ENCODE data around the gene TMEM158. TPM values are rescaled to one million over a fixed set of nuclear protein-coding genes. Genes with fewer than 3 reads are reported as not detected.

Gene TMEM158
- total and polyA plus RNA-seq, 2 donors from 2014 or later: 3.1 to 5.1 TPM

DNA sequence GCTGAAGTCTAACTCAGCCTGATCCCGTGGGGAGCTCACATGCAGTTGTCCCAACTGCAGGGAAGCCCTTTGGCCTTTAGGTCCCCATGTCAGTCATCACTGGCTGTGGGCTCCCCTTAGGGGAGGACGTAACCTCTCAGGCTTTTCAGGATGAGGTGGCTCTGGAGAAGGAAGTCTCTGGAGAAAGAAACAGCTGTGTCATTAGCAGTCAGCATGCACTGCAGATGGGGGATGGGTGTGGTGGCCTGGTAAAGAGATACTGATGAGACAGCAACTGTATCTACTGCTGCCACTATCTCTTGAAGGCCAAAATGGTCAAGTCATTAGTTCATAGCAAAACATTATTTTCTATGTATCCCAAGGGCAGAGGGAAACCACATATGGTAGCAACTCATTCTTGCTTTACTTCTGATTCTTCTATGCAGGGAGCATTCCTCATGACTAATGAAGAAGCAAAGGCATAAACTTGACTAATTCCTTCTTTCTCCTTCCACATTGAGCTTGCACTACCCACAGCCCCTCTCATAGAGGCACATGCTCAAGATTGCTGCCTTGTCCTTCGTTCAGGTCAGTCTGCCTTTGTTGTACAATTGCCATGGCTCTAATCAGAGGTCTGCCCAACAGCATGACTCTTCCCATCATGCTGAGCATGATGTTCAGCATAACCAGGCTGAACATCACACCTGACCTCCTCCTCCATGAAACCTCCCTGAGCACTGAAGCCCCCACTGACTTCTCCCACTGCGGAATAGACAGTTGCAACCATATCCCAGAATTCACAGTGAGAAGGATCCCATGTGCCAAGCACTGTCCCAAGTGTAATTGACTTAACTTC, 47.8 kb upstream of the TMEM158 start:
- intact Hi-C loops (cut with DNase I): no loop called here
- no peak for FAIRE-seq
- TF ChIP-seq, protein P1, sequence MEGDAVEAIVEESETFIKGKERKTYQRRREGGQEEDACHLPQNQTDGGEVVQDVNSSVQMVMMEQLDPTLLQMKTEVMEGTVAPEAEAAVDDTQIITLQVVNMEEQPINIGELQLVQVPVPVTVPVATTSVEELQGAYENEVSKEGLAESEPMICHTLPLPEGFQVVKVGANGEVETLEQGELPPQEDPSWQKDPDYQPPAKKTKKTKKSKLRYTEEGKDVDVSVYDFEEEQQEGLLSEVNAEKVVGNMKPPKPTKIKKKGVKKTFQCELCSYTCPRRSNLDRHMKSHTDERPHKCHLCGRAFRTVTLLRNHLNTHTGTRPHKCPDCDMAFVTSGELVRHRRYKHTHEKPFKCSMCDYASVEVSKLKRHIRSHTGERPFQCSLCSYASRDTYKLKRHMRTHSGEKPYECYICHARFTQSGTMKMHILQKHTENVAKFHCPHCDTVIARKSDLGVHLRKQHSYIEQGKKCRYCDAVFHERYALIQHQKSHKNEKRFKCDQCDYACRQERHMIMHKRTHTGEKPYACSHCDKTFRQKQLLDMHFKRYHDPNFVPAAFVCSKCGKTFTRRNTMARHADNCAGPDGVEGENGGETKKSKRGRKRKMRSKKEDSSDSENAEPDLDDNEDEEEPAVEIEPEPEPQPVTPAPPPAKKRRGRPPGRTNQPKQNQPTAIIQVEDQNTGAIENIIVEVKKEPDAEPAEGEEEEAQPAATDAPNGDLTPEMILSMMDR (IDR thresholded peaks at IDR 0.05; ENCODE audit: borderline replicate concordance, extremely low read depth, insufficient read depth): no peak

DNA sequence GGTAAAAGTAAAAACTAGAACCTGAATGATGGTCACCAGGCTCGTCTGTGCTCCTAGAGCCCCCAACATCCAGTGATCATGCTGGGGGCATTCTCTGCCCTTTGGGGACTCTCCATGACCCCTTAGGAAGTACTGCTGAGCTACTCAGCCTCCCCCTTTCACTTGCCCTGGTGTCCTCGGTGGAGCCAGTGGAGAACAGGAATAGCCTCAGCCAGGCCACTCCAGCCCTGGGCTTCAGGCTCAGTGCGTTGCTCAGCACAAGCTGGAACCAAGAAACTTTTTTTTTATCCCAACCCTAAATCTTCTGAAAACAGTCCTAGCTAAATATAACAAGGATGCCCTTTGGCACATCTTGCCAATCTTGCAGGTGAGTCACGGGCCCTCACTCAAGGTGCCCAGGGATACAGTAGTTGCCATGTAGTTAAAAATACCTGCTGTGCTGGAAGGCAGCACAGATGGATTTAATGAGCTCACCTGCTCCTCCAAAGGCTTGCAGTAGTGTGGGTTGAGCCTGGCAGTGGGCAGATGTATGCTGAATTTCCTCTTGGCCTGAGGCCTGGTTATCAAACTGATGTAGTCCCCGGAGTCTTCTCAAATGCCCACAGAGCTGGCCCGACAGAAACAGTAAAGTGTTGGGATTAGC, 46.9 kb upstream of the TMEM158 start:
- H3K36me3 ChIP-seq (ENCODE audit: control insufficient read depth in 2 of 3, insufficient read depth in 3 of 3, low read length in 3 of 3): no peaks in the 10 kb centered on the region
- H3K4me3 ChIP-seq (ENCODE audit: low read length in 3 of 3): no peak overlapping the region
- H3K27ac ChIP-seq (ENCODE audit: low read depth in 2 of 2, low read length in 2 of 2): no peak overlapping the region
- no peak overlapping the region for H3K9ac ChIP-seq (ENCODE audit: low read length in 3 of 3)
- TF ChIP-seq, protein P1 (IDR thresholded peaks at IDR 0.05; ENCODE audit: borderline replicate concordance, extremely low read depth, insufficient read depth): no peak
- H3K27me3 ChIP-seq (ENCODE audit: control insufficient read depth, insufficient read depth, low read length): no peaks in the 10 kb centered on the region
- DNase-seq (no peak), FAIRE-seq (no peak)
- H3K4me1 ChIP-seq (ENCODE audit: control insufficient read depth in 2 of 3, insufficient read depth in 2 of 3, low read depth in 1 of 3, low read length in 3 of 3): no peaks in the 10 kb centered on the region
- intact Hi-C loops (cut with DNase I): no loop called here
- H3K9me3 ChIP-seq (ENCODE audit: control insufficient read depth in 2 of 3, insufficient read depth in 1 of 3, low read length in 3 of 3): peaks cover 0 to 5% (median 0%) of the 10 kb centered on the region in 3 donors

More for the DNA sequence above, 47.8 kb upstream of the TMEM158 start:
- H3K36me3 ChIP-seq (ENCODE audit: control insufficient read depth in 2 of 3, insufficient read depth in 3 of 3, low read length in 3 of 3): no peaks in the 10 kb centered on the region
- no peak overlapping the region for H3K4me3 ChIP-seq (ENCODE audit: low read length in 3 of 3)
- H3K9me3 ChIP-seq (ENCODE audit: control insufficient read depth in 2 of 3, insufficient read depth in 1 of 3, low read length in 3 of 3): peaks cover 0 to 5% (median 0%) of the 10 kb centered on the region in 3 donors
- H3K4me1 ChIP-seq (ENCODE audit: control insufficient read depth in 2 of 3, insufficient read depth in 2 of 3, low read depth in 1 of 3, low read length in 3 of 3): no peaks in the 10 kb centered on the region
- H3K9ac ChIP-seq (ENCODE audit: low read length in 3 of 3): no peak overlapping the region
- no peaks in the 10 kb centered on the region for H3K27me3 ChIP-seq (ENCODE audit: control insufficient read depth, insufficient read depth, low read length)
- DNase-seq: no peak
- no peak overlapping the region for H3K27ac ChIP-seq (ENCODE audit: low read depth in 2 of 2, low read length in 2 of 2)

DNA sequence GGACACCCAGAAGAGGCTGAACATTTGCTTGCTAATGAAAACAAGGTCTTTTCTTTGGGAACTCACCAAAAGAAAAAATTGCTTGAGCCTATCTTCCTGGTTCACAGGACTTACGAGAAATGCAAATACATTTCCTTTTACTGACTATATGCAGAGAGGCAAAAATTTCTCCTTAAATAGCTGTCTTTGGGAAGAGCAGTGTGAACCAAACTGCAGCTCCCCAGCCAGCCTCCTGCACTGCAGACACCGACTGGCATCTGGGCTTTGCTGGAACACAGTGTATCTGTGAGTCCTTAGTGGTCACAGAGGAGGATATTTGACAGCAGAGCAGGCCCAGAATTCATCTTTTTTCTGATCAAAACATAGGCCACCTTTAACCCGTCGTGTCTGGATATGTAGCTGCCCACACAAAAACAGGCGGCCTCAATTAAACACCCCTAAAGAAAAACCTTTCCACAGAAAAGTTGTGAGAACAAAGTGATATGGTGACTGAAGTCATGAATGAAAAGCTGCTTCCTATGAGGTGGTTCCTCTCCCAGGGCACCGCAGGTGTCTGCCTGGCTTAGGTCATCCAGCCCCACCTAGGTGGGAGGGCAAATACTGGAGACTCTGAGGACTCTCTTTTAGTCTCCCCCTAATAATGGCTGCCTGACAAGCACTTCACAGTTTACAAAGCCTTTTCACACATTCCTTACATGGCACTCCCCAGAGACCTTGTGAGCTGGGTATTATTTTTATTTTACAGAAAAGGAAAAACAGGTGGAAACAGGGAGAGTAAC, 46.1 kb upstream of the TMEM158 start:
- H3K36me3 ChIP-seq (ENCODE audit: control insufficient read depth in 2 of 3, insufficient read depth in 3 of 3, low read length in 3 of 3): no peaks in the 10 kb centered on the region
- H3K4me1 ChIP-seq (ENCODE audit: control insufficient read depth in 2 of 3, insufficient read depth in 2 of 3, low read depth in 1 of 3, low read length in 3 of 3): no peaks in the 10 kb centered on the region
- no peaks in the 10 kb centered on the region for H3K27me3 ChIP-seq (ENCODE audit: control insufficient read depth, insufficient read depth, low read length)
- no peak overlapping the region for H3K9ac ChIP-seq (ENCODE audit: low read length in 3 of 3)
- FAIRE-seq (no peak), DNase-seq (no peak)
- no peak overlapping the region for H3K4me3 ChIP-seq (ENCODE audit: low read length in 3 of 3)
- H3K27ac ChIP-seq (ENCODE audit: low read depth in 2 of 2, low read length in 2 of 2): no peak overlapping the region
- intact Hi-C loops (cut with DNase I): no loop called here
- TF ChIP-seq, protein P1 (IDR thresholded peaks at IDR 0.05; ENCODE audit: borderline replicate concordance, extremely low read depth, insufficient read depth): no peak
- H3K9me3 ChIP-seq (ENCODE audit: control insufficient read depth in 2 of 3, insufficient read depth in 1 of 3, low read length in 3 of 3): no peaks in the 10 kb centered on the region
